Pancreas (tissue), 10 donors: ENCODE measurements around the gene NT5C. TPM values are rescaled to one million over a fixed set of nuclear protein-coding genes. Genes with fewer than 3 reads are reported as not detected.

ENCODE experiments used
- ATAC-seq, 4 donors: fragments of 200-7000 bp; cut with Tn5 transposase; one replicate each; pipeline versions ENCODE4 v1.8.0 to v1.9.1; 2020; ENCODE audit warnings: mild to moderate bottlenecking in 4 of 4, moderate library complexity in 4 of 4
- DNase-seq, 6 donors: peaks; one replicate each; pipeline ENCODE4 v3.0.0-alpha.2; 2020
- FAIRE-seq: peaks from 2 replicates; lab custom pipeline; 2012; peaks lifted over from hg19 to GRCh38; lab: Jason Lieb, UNC
- H3K27ac ChIP-seq, 4 donors: fragments of 200-600 bp; sonication (generic); 1 replicate in 3 of 4; 2 replicates in 1 of 4; pipeline versions ENCODE4 v1.5.0 to v1.8.0; 2020
- H3K27me3 ChIP-seq, 4 donors: fragments of 200-600 bp; one replicate each; pipeline ENCODE4 v1.8.0; 2021
- H3K36me3 ChIP-seq, 3 donors: fragments of 200-600 bp; sonication (generic) in 1 of 3; one replicate each; pipeline versions ENCODE4 v1.5.0 to v1.8.0; 2020 to 2021
- H3K4me1 ChIP-seq, 3 donors: fragments of 200-600 bp; one replicate each; pipeline ENCODE4 v1.8.0; 2021
- H3K4me3 ChIP-seq, 4 donors: fragments of 200-600 bp; sonication (generic) in 2 of 4; one replicate each; pipeline versions ENCODE4 v1.5.0 to v1.8.0; 2020 to 2021
- H3K9me3 ChIP-seq, 4 donors: fragments of 200-600 bp; one replicate each; pipeline ENCODE4 v1.8.0; 2021
- CTCF ChIP-seq, 4 donors: fragments of 200-600 bp; sonication (generic) in 3 of 4; IDR thresholded peaks; one replicate each; pipeline versions ENCODE4 v1.5.0 to v1.8.0; 2021; ENCODE audit warnings: antibody characterized with exemption in 4 of 4
- WGBS, 2 donors: extraction: QIAGEN DNeasy Blood & Tissue Kit; methylation state at CpG; one replicate each; pipeline ENCODE4 v1.1.7; 2013; 5-methylcytosine and 5-hydroxymethylcytosine counted together
- intact Hi-C, 3 donors: fragments of 100-400 bp; cut with DNase I; formaldehyde crosslinking; loops; one replicate each; pipeline versions ENCODE4 v1.11.1 to v1.14.2; 2022
- polyA plus RNA-seq, 2 donors: library from polyadenylated mRNA; stranded (reverse); fragments of 200-250 nt; gene quantifications; one replicate each; pipeline ENCODE4 v1.2.3, GENCODE V29; 2013
- total RNA-seq, 6 donors: library from RNA; stranded (reverse); fragmentation: NEBNext Ultra II Directional in 4 of 6; extraction: Animal tissue kit (Norgen Biotek cat#: 25700) in 4 of 6; gene quantifications; one replicate each; pipeline versions ENCODE4 v1.2.1 to v1.2.4, GENCODE V29; 2021 to 2023
- donor health status: healthy with polysubstance abuse.
- donor health status: DM: no; HTN: no; CAD: no; lungs with moderate emphysema.
- donor health status: DM: no; HTN: no; CAD: no.
- donor health status: control.
- donor health status: control.
- donor health status: Bipolar disorder and iron deficiency.
- donor health status: DM: yes; HTN: yes; CAD: no.
- donor health status: DM: no; HTN: no; CAD: no.
- donor health status: DM: no; HTN: no; CAD: no.
- donor health status: DM: yes; HTN: yes; CAD: no.

The NT5C gene
- total and polyA plus RNA-seq, 8 donors: 14.4 to 76.3 (median 21.8) TPM

DNA sequence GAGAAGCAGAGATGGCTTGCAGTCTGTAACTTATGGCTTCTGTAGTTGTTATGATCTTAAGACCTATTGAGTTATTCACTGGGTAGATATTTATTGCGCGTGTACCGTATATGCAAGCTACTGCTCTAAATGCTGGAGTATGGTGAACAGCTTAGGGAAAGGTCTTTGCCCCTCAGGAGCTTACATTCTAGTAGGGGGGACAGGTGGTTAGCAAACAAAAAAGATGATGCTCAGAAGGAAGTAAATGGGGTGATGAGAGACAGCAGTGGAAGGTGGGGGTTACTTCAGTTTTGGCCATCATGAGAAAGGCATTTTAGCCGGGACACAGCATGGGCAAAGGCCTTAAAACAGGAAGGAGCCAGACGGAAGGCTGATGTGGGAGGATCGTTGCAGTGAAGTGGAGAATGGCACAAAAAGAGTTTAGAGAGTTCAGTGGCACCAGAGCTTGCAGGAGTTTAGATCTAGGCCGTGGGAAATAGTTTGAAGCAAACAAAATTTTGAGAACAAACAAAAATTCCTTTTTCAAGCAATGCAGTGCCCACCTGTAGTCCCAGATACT, 19.7 kb downstream of the NT5C start:
- DNase-seq (no peak), ATAC-seq (no peak), FAIRE-seq (no peak)
- 85 to 94% methylated on average over 7 of the region's 7 CpGs for WGBS, 2 donors
- Histone ChIP-seq H3K9me3 (no peaks in the 10 kb centered on the region), H3K27ac (no peak overlapping the region), H3K4me3 (no peak overlapping the region), H3K4me1 (peaks cover 0 to 6% (median 5%) of the 10 kb centered on the region in 3 donors), H3K36me3 (no peaks in the 10 kb centered on the region), H3K27me3 (no peaks in the 10 kb centered on the region)
- intact Hi-C loops: loop anchor here in 1 of 3 donors (10.0 kb wide), 1 partner anchor 73 kb away; the partner anchor contains the start of gene SUMO2
- no peak for TF ChIP-seq CTCF (IDR thresholded peaks at IDR 0.05)

GRCh38 chr17:75110234-75110937, 21.2 kb downstream of the NT5C start:
- H3K36me3 ChIP-seq: no peaks in the 10 kb centered on the region
- no peak for DNase-seq
- TF ChIP-seq CTCF (IDR thresholded peaks at IDR 0.05): no peak
- WGBS, 2 donors: 20 to 21% methylated on average over 38 to 40 of the region's 40 CpGs
- no peaks in the 10 kb centered on the region for H3K9me3 ChIP-seq
- no peak for FAIRE-seq
- H3K4me3 ChIP-seq: peak overlapping the region; percentile 55 to 82 (median 62)
- H3K27me3 ChIP-seq: no peaks in the 10 kb centered on the region
- H3K4me1 ChIP-seq: peaks cover 0 to 6% (median 5%) of the 10 kb centered on the region in 3 donors
- peak; percentile 7 to 14 (median 13) for ATAC-seq
- intact Hi-C loops: loop anchor here in 1 of 3 donors (10.0 kb wide), 1 partner anchor 74 kb away; the partner anchor contains the start of gene SUMO2
- peak overlapping the region; percentile 5 to 58 (median 26) for H3K27ac ChIP-seq

DNA sequence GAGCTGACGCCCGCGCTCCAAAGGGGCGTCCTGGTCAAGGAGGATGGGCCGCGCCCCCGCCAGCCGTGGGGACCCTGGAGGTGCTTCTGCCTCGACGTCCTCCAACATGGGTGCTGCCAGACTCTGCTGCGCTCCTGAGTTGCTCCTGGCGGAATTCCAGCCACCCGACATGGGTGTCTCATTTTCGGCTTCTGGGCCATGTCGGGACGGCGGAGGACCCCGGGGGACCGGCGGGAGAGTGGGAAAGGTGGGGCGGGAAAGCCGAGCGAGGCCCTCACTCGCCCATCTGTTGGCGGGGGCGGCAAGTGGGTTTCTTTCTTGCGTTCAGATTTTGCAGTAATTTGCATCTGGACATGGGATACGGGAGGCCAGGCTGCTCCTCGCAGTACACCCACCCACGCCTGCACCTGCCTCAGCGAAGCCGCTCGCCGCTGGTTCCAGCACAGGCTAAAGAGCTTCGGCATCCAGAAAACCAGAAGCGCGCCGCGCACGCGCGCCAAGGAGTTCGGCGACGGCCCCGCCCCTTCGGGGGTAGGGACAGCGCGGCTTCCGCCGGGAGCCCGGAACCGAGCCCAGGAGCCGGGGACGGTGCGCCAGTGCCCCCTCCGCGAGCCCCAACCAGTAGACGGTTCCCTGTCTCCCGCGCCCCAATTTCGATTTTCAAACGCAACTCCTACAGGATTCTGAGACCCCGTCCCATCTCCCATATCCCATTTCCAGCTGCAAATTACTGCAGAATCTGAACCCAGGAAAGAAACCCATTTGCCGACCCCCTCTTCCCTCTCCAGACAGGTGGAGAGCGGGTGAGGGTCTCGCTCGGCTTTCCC, 21.9 kb downstream of the NT5C start, which contains the start of gene ARMC7:
TSS of gene ARMC7 (plus strand) at position 563 of the 827 bp plus-strand sequence. CDS start 320 bp downstream, outside the sequence.
- intact Hi-C loops: loop anchor here in 1 of 3 donors (10.0 kb wide), 1 partner anchor 75 kb away; the partner anchor contains the start of gene SUMO2
- no peaks in the 10 kb centered on the region for H3K36me3 ChIP-seq
- H3K9me3 ChIP-seq: no peaks in the 10 kb centered on the region
- H3K4me1 ChIP-seq: peaks cover 0 to 6% (median 5%) of the 10 kb centered on the region in 3 donors
- DNase-seq: peak; percentile 88 to 98 (median 92)
- ATAC-seq: peak; percentile 79 to 91 (median 89)
- 1% methylated on average over 67 to 68 of the region's 68 CpGs for WGBS, 2 donors
- H3K27ac ChIP-seq: peak within 1 kb of the TSS; percentile 5 to 58 (median 26)
- H3K27me3 ChIP-seq: no peaks in the 10 kb centered on the region
- FAIRE-seq: no peak
- peak within 1 kb of the TSS; percentile 55 to 82 (median 62) for H3K4me3 ChIP-seq
- no peak for TF ChIP-seq CTCF (IDR thresholded peaks at IDR 0.05)

GRCh38 chr17:75109046-75109406, 22.5 kb downstream of the NT5C start:
- intact Hi-C loops: no loop called here
- no peak for FAIRE-seq
- Histone ChIP-seq H3K4me3 (peak overlapping the region; percentile 55 to 82 (median 62)), H3K27me3 (no peaks in the 10 kb centered on the region), H3K27ac (no peak overlapping the region), H3K9me3 (no peaks in the 10 kb centered on the region), H3K36me3 (no peaks in the 10 kb centered on the region), H3K4me1 (peaks cover 0 to 6% (median 5%) of the 10 kb centered on the region in 3 donors)
- no peak for DNase-seq
- no peak for ATAC-seq
- 32 to 34% methylated on average over 22 of the region's 22 CpGs for WGBS, 2 donors
- no peak for TF ChIP-seq CTCF (IDR thresholded peaks at IDR 0.05)
